Activated T-helper 17 cell treated with anti-CD3 and anti-CD28 coated beads, Interleukin-2, amount 50 U/mL, for 72 hours (primary cell): ENCODE measurements around the gene TMEM161A. TPM values are rescaled to one million over a fixed set of nuclear protein-coding genes. Genes with fewer than 3 reads are reported as not detected.
A peak's percentile ranks its signal among the peaks of the same experiment; 100 is the strongest.
"Not testable (repeated sequence)": the region's sequence is repeated elsewhere in the genome, so short reads cannot be mapped to it uniquely, and the experiment has no call there.

Source experiments
- ATAC-seq: fragments of 150-1000 bp; cut with Tn5 transposase; replicated peaks from 2 replicates; pipeline ENCODE4 v1.10.0; 2021; ENCODE audit warnings: mild to moderate bottlenecking, moderate library complexity
- H3K27ac Mint-ChIP-seq: one replicate; pipeline ENCODE4 v1.8.0; 2022; ENCODE audit warnings: mixed read lengths
- H3K27me3 Mint-ChIP-seq: one replicate; pipeline ENCODE4 v1.8.0; 2022; ENCODE audit warnings: mixed read lengths
- H3K36me3 Mint-ChIP-seq: one replicate; pipeline ENCODE4 v1.8.0; 2022; ENCODE audit warnings: low read depth, mild to moderate bottlenecking, mixed read lengths
- H3K4me1 Mint-ChIP-seq: one replicate; pipeline ENCODE4 v1.8.0; 2022; ENCODE audit warnings: mixed read lengths
- H3K4me3 Mint-ChIP-seq: one replicate; pipeline ENCODE4 v1.8.0; 2022; ENCODE audit warnings: mild to moderate bottlenecking, mixed read lengths
- H3K9me3 Mint-ChIP-seq: one replicate; pipeline ENCODE4 v1.8.0; 2022; ENCODE audit warnings: mixed read lengths
- total RNA-seq, 2 donors: library from RNA; stranded (reverse); gene quantifications; one replicate each; pipeline ENCODE4 v1.2.3, GENCODE V29; 2022

TMEM161A gene
- total RNA-seq, 2 donors from 2014 or later = 21.0 to 22.4 TPM

DNA sequence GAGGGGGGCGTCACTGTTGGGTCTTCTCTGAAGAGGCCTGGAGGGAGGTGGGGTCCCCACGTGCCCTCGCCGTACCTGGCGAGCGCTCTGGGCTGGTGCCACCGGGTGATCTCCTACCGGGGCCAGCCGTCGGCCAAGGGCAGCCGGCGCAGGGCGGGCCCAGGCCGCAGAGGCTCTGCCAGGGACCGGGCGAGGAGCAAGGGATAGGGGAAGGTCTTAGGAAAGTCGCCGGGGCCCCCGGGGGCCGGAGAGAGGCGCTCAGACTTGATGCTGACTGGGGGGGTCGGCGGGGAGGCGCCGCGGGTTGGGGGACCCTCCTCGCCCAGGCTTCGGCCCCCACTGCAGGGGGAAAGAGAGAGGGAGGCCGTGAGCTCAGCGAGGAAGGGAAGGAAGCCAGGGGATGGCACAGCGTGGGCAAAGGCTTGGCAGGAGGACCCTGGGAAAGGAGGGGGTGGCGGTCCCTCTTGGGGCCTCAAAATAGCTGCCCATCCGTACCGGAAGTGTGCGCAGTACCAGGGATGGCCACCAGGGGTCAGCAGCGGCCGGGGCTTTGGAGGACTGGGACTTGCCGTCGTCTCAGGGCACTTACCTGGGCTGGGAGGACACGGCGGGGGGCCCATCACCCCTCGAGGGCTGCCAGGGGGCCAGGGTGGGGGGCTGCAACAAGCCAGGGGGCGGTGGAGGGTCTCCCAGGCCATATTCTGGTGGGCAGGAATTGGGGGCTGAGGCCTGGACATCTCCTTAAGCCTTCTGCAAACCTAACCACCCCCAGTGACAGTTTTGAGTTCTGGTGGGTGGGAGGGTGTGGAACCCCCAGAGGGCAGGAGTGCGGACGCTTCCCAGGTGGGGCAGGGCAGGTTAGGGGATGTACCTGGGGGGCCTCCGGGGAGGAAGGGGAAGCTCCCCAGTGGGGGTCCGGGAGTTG, 7.7 kb upstream of the TMEM161A start:
- Mint-ChIP-seq H3K27ac (no peak overlapping the region), H3K27me3 (no peaks in the 10 kb centered on the region), H3K4me1 (no peaks in the 10 kb centered on the region), H3K9me3 (no peaks in the 10 kb centered on the region), H3K36me3 (no peaks in the 10 kb centered on the region), H3K4me3 (no peak overlapping the region)
- peak; percentile 88 for ATAC-seq

DNA sequence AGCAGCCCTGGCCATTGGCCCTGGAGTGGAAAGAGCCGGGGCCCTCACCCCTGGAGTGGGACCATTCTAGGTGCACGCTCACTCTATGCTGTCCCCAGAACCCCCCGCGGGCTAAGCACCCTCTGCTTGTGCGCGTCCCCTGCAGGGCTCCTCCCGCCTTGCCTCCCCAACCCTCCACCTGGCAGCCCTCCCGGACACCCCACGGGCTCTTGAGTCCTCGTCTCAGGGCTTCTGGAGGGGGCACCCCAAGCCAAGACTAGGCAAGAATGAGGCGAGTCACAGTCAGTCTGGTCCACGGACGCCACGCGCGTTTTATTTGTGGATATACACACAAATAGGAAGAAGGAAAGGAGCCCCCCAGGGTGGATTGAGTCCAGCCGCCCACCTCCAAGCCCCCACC, 7.0 kb upstream of the TMEM161A start:
- no peaks in the 10 kb centered on the region for H3K4me1 Mint-ChIP-seq
- no peak overlapping the region for H3K27ac Mint-ChIP-seq
- no peak overlapping the region for H3K4me3 Mint-ChIP-seq
- no peaks in the 10 kb centered on the region for H3K36me3 Mint-ChIP-seq
- no peaks in the 10 kb centered on the region for H3K9me3 Mint-ChIP-seq
- no peak for ATAC-seq
- no peaks in the 10 kb centered on the region for H3K27me3 Mint-ChIP-seq

DNA sequence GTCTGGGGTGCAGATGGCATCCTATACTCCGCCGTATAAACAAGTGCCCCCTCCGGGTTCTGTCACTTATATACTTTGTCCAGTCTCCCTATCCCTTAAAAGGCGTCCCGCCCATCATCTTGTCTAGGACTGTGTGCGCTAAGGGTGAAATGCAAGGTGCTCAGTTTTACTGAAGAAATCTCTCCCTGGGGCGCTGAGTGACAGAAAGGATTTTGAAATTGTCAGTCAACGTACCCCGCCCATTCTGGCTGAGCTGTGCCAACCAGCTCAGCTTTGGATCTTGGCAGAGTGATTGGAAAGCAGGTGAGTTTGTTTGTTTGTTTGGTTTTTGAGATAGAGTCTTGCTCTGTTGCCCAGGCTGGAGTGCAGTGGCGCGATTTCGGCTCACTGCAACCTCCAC, 4.1 kb upstream of the TMEM161A start:
- Mint-ChIP-seq H3K4me3 (no peak overlapping the region), H3K9me3 (no peaks in the 10 kb centered on the region), H3K27me3 (no peaks in the 10 kb centered on the region), H3K27ac (no peak overlapping the region), H3K4me1 (peaks cover 15% of the 10 kb centered on the region), H3K36me3 (no peaks in the 10 kb centered on the region)
- no peak for ATAC-seq

DNA sequence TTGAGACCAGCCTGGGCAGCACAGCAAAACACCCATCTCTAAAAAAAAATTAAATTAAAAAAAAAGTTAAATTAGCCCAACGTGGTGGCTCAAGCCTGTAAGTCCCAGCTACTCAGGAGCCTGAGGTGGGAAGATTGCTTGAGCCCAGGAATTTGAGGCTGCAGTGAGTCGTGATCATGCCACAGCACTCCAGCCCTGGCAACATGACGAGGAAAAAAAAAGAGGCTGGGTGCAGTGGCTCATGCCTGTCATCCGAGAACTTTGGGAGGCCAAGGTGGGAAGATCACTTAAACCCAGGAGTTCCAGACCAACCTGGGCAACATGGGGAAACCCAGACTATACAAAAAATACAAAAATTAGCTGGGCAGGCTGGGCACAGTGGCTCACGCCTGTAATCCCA, 2.2 kb upstream of the TMEM161A start:
- no peaks in the 10 kb centered on the region for H3K27me3 Mint-ChIP-seq
- H3K4me1 Mint-ChIP-seq = peaks cover 21% of the 10 kb centered on the region
- no peak overlapping the region for H3K4me3 Mint-ChIP-seq
- H3K9me3 Mint-ChIP-seq = no peaks in the 10 kb centered on the region
- no peaks in the 10 kb centered on the region for H3K36me3 Mint-ChIP-seq
- H3K27ac Mint-ChIP-seq = no peak overlapping the region
- no peak for ATAC-seq

DNA sequence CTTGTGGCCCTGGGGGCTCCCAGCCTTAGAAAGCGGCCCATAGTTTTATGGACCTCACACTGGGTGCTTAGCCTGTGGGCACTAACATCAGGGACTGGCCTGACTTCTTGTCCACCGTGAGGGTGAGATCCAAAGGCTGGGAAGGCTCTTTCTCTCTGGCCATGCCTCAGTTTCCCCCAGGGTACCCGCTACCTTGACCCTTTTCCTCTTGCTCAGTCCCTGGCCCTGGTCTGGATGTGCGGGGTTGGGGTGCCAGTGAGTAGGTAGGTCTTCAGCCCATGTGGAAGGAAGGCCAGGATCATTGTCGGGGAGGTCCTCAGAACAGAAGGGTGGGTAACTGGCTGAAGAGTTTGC, 1.6 kb upstream of the TMEM161A start:
- no peaks in the 10 kb centered on the region for H3K27me3 Mint-ChIP-seq
- no peaks in the 10 kb centered on the region for H3K36me3 Mint-ChIP-seq
- peak overlapping the region; percentile 98 for H3K4me3 Mint-ChIP-seq
- peaks cover 25% of the 10 kb centered on the region for H3K4me1 Mint-ChIP-seq
- H3K27ac Mint-ChIP-seq = no peak overlapping the region
- no peaks in the 10 kb centered on the region for H3K9me3 Mint-ChIP-seq
- ATAC-seq = no peak

DNA sequence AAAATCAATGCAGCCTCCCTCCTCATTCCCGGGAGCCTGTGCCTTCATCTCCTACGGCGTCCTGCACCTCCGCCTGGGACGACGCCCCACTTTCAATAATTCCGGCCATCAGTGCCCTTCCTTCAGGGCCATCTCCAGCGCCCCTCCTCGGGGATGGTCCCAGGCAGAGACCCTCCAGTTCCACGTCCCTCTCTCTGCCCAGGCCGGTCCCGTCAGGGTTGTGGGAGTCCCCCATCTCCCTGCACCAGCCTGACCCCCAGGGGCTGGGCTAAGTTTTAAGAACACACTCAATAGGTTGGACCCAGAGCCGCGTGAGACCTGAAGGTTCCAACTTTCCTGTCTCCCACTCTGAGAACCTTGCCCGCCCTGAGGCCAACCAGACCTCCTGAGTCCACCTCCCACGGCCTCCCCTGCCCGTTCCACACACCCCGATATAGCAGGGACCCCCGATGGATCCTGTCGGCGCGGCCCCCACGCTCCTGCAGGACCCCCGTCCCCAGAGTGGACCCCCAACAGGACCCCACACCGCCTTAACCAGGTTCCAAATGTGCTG, 646 bp downstream of the TMEM161A start:
- peaks cover 25% of the 10 kb centered on the region for H3K4me1 Mint-ChIP-seq
- no peaks in the 10 kb centered on the region for H3K27me3 Mint-ChIP-seq
- H3K36me3 Mint-ChIP-seq = no peaks in the 10 kb centered on the region
- H3K9me3 Mint-ChIP-seq = no peaks in the 10 kb centered on the region
- H3K4me3 Mint-ChIP-seq = peak overlapping the region; percentile 98
- ATAC-seq = no peak
- peak overlapping the region; percentile 98 for H3K27ac Mint-ChIP-seq

DNA sequence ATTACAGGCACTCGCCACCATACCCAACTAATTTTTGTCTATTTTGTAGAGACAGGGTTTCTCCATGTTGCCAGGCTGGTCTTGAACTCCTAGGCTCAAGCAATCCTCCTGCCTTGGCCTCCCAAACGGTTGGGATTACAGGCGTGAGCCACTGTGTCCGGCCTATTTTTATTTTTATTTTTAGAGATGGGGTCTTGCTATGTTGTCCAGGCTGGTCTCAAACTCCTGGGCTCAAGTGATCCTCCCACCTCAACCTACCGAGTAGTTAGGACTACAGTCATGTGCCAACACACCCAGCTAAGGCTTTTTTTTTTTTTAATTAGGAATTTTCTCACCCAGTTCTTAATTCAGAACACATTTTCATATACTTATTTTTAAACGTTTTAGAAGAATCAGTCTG, 2.6 kb downstream of the TMEM161A start:
- not testable (repeated sequence) for ATAC-seq, H3K27ac Mint-ChIP-seq, H3K9me3 Mint-ChIP-seq

DNA sequence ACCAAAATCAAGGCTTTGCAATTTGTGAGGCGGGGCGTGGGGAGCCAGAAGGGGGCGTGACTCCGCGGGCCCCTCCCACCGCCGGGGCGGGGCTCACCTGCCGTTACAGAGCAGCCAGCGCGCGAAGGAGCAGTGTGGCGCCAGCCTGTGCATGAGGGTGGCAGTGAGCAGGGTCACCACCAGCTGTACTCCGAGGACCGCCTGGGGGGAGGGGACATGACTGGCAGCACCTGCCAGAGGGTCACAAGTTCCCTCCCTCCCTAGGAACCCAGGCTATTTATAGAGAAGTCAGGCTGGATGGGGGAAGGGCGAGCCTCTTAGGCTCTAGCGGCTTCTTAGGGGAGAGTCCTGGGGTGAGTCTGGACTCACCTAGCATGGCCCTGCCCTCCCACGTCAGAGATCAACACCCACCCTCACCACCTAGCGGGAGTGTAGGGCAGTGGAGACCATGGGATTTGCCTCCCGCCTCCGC, 3.6 kb downstream of the TMEM161A start:
- Mint-ChIP-seq H3K4me1 (peaks cover 25% of the 10 kb centered on the region), H3K9me3 (no peaks in the 10 kb centered on the region), H3K27ac (no peak overlapping the region), H3K4me3 (no peak overlapping the region), H3K36me3 (no peaks in the 10 kb centered on the region), H3K27me3 (no peaks in the 10 kb centered on the region)
- ATAC-seq = no peak

More for the DNA sequence above, 2.6 kb downstream of the TMEM161A start:
- H3K36me3 Mint-ChIP-seq, H3K4me3 Mint-ChIP-seq, H3K27me3 Mint-ChIP-seq: not testable (repeated sequence)
- H3K4me1 Mint-ChIP-seq = peaks cover 25% of the 10 kb centered on the region

DNA sequence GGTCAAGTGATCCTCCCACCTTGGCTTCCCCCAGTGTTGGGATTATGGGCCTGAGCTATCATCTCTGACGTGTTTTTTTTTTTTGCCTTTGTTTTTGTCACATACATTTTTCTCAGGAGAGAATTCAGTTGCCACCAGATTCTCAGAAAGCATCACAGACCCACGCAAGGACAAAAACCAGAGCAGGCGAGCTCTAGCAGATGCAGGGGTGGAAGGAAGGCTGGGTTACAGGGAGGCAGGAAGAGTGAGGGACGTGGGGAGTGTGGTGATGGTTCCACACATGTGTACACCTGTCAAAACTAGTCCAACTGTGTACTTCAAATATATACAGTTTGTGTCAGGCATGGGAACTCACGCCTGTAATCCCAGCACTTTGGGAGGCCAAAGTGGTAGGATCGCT, 4.3 kb downstream of the TMEM161A start:
- H3K36me3 Mint-ChIP-seq = peaks cover under 1% of the 10 kb centered on the region
- no peaks in the 10 kb centered on the region for H3K9me3 Mint-ChIP-seq
- peaks cover 25% of the 10 kb centered on the region for H3K4me1 Mint-ChIP-seq
- no peak overlapping the region for H3K4me3 Mint-ChIP-seq
- no peak overlapping the region for H3K27ac Mint-ChIP-seq
- no peak for ATAC-seq
- H3K27me3 Mint-ChIP-seq = no peaks in the 10 kb centered on the region

DNA sequence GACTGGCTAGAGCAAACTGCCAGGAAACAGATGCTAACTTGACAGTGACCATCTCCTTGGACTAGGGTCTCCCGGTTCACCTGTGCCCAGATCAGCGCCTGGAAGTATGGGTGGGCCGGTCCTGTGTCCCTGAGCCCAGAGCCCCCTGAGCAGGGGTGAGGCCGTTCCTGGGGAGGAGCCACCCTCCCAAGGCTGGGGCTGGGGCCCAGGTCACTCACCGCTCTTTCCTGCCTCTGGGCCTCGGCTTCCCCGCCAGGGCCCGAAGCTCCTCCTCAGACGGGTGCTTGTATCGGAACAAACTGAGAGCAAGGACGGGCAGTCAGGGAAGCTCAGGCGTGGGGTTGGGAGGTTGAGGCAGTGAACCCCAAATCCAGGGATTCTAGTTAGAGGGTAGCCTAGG, 5.4 kb downstream of the TMEM161A start:
- H3K27me3 Mint-ChIP-seq = no peaks in the 10 kb centered on the region
- H3K9me3 Mint-ChIP-seq = no peaks in the 10 kb centered on the region
- H3K27ac Mint-ChIP-seq = no peak overlapping the region
- H3K36me3 Mint-ChIP-seq = peaks cover 9% of the 10 kb centered on the region
- no peak for ATAC-seq
- H3K4me3 Mint-ChIP-seq = no peak overlapping the region
- peaks cover 15% of the 10 kb centered on the region for H3K4me1 Mint-ChIP-seq

DNA sequence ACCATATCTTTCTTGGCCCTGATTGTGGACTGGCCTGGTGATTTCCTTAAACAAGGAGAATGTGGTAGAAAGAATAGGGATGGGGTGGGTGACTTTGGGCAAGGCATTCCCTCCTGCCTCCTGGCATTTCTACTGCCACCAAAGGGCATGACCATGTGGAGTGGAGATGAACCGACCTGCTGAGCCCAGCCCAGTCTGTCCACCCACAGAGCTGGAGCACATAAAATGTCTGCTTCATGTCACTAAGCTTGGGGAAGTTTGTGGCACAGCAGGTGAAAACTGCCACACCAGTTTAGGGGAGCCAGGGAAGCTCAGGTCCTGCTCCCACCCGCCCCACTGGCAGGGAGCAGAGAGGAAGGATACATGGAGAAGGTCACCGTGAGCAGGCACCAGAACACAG, 6.3 kb downstream of the TMEM161A start:
- H3K4me3 Mint-ChIP-seq = no peak overlapping the region

DNA sequence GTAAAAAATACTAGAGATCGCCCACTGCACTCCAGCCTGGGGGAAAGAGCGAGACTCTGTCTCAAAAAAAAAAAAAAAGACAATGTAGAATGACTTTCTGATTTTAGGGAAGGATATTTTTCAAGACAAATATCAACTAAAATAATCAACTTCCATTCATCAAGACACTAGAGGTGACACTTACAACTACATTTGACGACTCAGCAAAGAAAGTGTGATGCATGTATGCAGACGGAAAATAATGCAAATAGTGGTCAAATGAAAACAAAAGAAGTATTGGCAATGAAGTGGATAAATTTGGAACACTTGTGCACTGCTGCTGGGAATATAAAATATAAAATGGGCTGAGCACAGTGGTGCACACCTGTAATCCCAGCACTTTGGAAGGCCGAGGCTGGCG, 12.2 kb downstream of the TMEM161A start:
- peaks cover 6% of the 10 kb centered on the region for H3K9me3 Mint-ChIP-seq
- no peaks in the 10 kb centered on the region for H3K4me1 Mint-ChIP-seq
- H3K27ac Mint-ChIP-seq = no peak overlapping the region
- no peak overlapping the region for H3K4me3 Mint-ChIP-seq
- no peak for ATAC-seq
- H3K27me3 Mint-ChIP-seq = no peaks in the 10 kb centered on the region
- peaks cover 33% of the 10 kb centered on the region for H3K36me3 Mint-ChIP-seq

More for the DNA sequence above, 6.3 kb downstream of the TMEM161A start:
- H3K27me3 Mint-ChIP-seq = no peaks in the 10 kb centered on the region
- H3K36me3 Mint-ChIP-seq = peaks cover 12% of the 10 kb centered on the region
- ATAC-seq = no peak
- no peak overlapping the region for H3K27ac Mint-ChIP-seq
- H3K4me1 Mint-ChIP-seq = peaks cover 6% of the 10 kb centered on the region
- H3K9me3 Mint-ChIP-seq = no peaks in the 10 kb centered on the region

DNA sequence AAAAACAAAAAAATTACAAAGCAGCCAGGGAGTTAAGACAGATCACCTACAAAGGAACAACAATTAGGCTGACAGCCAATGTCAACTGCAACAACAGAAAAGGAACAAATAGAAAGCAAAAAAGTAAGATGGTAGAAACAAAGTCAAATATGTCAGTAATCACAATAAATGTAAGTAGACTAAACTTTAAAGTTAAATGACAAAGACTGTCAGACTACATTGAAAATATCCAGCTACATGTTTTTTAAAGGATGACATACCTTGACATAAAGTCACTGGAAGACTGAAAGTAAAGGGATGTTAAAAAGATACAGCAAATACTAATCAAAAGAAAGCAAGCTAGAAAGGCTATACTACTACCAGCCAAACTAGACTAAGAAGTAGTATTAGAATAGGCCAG, 14.9 kb downstream of the TMEM161A start:
- Mint-ChIP-seq H3K36me3 (peaks cover 40% of the 10 kb centered on the region), H3K9me3 (peaks cover 6% of the 10 kb centered on the region), H3K27me3 (no peaks in the 10 kb centered on the region), H3K4me3 (no peak overlapping the region), H3K27ac (no peak overlapping the region), H3K4me1 (no peaks in the 10 kb centered on the region)
- ATAC-seq = no peak

DNA sequence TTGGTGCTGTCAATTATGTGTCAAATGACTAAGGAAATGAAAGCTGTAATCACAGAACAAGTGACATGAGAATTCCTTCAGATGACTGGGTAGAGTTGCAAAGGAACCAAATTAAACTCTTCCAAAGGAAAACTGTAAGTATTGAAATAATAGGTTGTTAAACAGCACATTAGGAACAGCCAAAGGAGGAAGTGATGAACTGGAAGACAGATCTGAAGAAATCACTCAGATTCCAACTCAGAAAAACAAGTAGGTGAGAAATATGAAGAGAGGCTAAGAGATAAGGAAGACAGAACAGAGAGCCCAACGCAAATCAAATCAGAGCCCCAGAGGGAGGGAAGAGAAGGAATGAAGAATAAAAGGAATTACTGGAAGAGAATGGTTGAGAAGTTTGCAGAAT, 15.4 kb downstream of the TMEM161A start:
- peaks cover 6% of the 10 kb centered on the region for H3K9me3 Mint-ChIP-seq
- no peak for ATAC-seq
- H3K4me3 Mint-ChIP-seq = no peak overlapping the region
- H3K36me3 Mint-ChIP-seq = peaks cover 37% of the 10 kb centered on the region
- no peaks in the 10 kb centered on the region for H3K4me1 Mint-ChIP-seq
- no peaks in the 10 kb centered on the region for H3K27me3 Mint-ChIP-seq
- no peak overlapping the region for H3K27ac Mint-ChIP-seq

DNA sequence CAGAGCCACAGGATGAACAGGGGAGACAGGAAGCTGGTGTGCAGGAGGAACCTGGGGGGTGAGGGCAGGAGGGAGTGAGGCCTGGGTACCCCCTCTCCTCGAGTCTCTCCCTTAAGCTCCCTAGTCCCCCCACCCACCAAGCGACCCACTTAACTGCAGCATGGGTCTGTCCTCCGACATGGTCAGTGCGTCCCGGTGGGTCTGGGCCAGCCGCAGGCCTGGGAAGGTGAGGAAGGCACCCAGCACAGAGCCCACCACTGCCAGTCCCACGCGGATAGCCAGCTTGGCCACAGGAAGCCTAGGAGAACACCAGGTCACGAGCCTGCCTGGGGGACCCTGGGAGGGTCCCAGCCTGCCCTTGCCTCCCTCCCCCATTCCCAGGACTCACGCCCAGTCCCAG, 16.9 kb downstream of the TMEM161A start:
- Mint-ChIP-seq H3K27me3 (no peaks in the 10 kb centered on the region), H3K4me3 (no peak overlapping the region), H3K27ac (no peak overlapping the region), H3K4me1 (no peaks in the 10 kb centered on the region), H3K9me3 (peaks cover 6% of the 10 kb centered on the region), H3K36me3 (peaks cover 34% of the 10 kb centered on the region)
- no peak for ATAC-seq
